B cell (primary cell): Measurements from ENCODE around the gene ACOX2. TPM values are rescaled to one million over a fixed set of nuclear protein-coding genes. Genes with fewer than 3 reads are reported as not detected.

Experiments
- ATAC-seq: fragments of 200-7000 bp; cut with Tn5 transposase; one replicate; pipeline ENCODE4 v1.10.0; 2021; ENCODE audit warnings: low read depth, mild to moderate bottlenecking, moderate number of reproducible peaks, moderate library complexity
- CTCF ChIA-PET: fragments of 350-600 bp; sonication (Branson Sonifier 250); formaldehyde crosslinking; loops from one replicate; lab custom pipeline; 2021; ENCODE audit warnings: antibody characterized with exemption, inconsistent platforms; lab: Charles Lee
- POLR2A ChIA-PET: fragments of 350-600 bp; sonication (Branson Sonifier 250); formaldehyde crosslinking; loops from one replicate; lab custom pipeline; 2021; ENCODE audit warnings: antibody characterized with exemption; lab: Charles Lee
- DNase-seq: peaks from one replicate; pipeline ENCODE4 v3.0.0; 2013
- H2AFZ ChIP-seq: 2 replicates; pipeline ENCODE4 v1.6.1; 2012; ENCODE audit warnings: mild to moderate bottlenecking, low read depth, low read length; ENCODE audit not compliant: insufficient read depth, poor library complexity, severe bottlenecking
- H3K27ac ChIP-seq, 2 donors: 1 replicate in 1 of 2; 2 replicates in 1 of 2; pipeline ENCODE4 v1.5.1; 2012 to 2013; ENCODE audit warnings: low read length in 2 of 2, mild to moderate bottlenecking in 2 of 2, moderate library complexity in 1 of 2
- H3K27me3 ChIP-seq, 4 experiments: fragments of 200-600 bp in 1 of 4; sonication (generic) in 1 of 4; replicated peaks in 1 of 4; 1 replicate in 2 of 4; 2 replicates in 2 of 4; pipeline versions ENCODE4 v1.6.1 to v1.7.0; 2013 to 2016; ENCODE audit warnings: low read length in 3 of 4, mild to moderate bottlenecking in 2 of 4, mixed read lengths in 1 of 4, moderate library complexity in 1 of 4; ENCODE audit not compliant: insufficient read depth in 4 of 4, control insufficient read depth in 3 of 4; ENCODE audit errors: control extremely low read depth in 1 of 4
- H3K36me3 ChIP-seq, 2 experiments: replicated peaks in 1 of 2; 1 replicate in 1 of 2; 2 replicates in 1 of 2; pipeline versions ENCODE4 v1.6.1 to v1.7.1; 2013; ENCODE audit warnings: low read length in 1 of 2; ENCODE audit not compliant: insufficient read depth in 2 of 2, control insufficient read depth in 1 of 2; ENCODE audit errors: control extremely low read depth in 1 of 2, extremely low read depth in 1 of 2
- H3K4me1 ChIP-seq, 2 donors: fragments of 200-600 bp in 1 of 2; sonication (generic) in 1 of 2; 1 replicate in 1 of 2; 2 replicates in 1 of 2; pipeline versions ENCODE4 v1.5.1 to v1.6.1; 2013 to 2017; ENCODE audit warnings: low read length in 2 of 2; ENCODE audit not compliant: control insufficient read depth in 2 of 2, insufficient read depth in 2 of 2
- H3K4me2 ChIP-seq: replicated peaks from 2 replicates; pipeline ENCODE3; 2012; ENCODE audit warnings: mild to moderate bottlenecking, low read depth, low read length; ENCODE audit not compliant: poor library complexity, severe bottlenecking
- H3K4me3 ChIP-seq, 5 experiments: fragments of 200-600 bp in 1 of 5; sonication (generic) in 1 of 5; 1 replicate in 3 of 5; 2 replicates in 2 of 5; pipeline versions ENCODE4 v1.5.1 to v1.7.0; 2011 to 2016; ENCODE audit warnings: low read length in 4 of 5, mild to moderate bottlenecking in 4 of 5, low read depth in 2 of 5, control low read depth in 1 of 5, moderate library complexity in 1 of 5; ENCODE audit not compliant: insufficient read depth in 1 of 5; ENCODE audit errors: control extremely low read depth in 1 of 5, extremely low read depth in 1 of 5
- H3K79me2 ChIP-seq: fragments of 200-600 bp; sonication (generic); one replicate; pipeline ENCODE4 v1.6.0; 2016; ENCODE audit warnings: low read length; ENCODE audit not compliant: control insufficient read depth, insufficient read depth
- H3K9ac ChIP-seq: fragments of 200-600 bp; sonication (generic); 2 replicates; pipeline ENCODE4 v1.6.1; 2017; ENCODE audit warnings: mild to moderate bottlenecking, low read length, moderate library complexity
- H3K9me3 ChIP-seq, 3 donors: one replicate each; pipeline versions ENCODE4 v1.6.1 to v1.7.1; 2013; ENCODE audit warnings: low read length in 2 of 3; ENCODE audit not compliant: control insufficient read depth in 2 of 3, insufficient read depth in 1 of 3; ENCODE audit errors: control extremely low read depth in 1 of 3
- H4K20me1 ChIP-seq: 2 replicates; pipeline ENCODE4 v1.6.0; 2012; ENCODE audit warnings: mild to moderate bottlenecking, low read length; ENCODE audit not compliant: insufficient read depth, control insufficient read depth, poor library complexity, severe bottlenecking
- H3K27ac Mint-ChIP-seq: one replicate; pipeline ENCODE4 v1.8.0; 2021; ENCODE audit warnings: mixed read lengths
- H3K27me3 Mint-ChIP-seq: one replicate; pipeline ENCODE4 v1.8.0; 2021; ENCODE audit warnings: mixed read lengths
- H3K4me1 Mint-ChIP-seq: one replicate; pipeline ENCODE4 v1.8.0; 2021; ENCODE audit warnings: mixed read lengths
- H3K4me3 Mint-ChIP-seq: one replicate; pipeline ENCODE4 v1.8.0; 2021; ENCODE audit warnings: mixed read lengths
- H3K9me3 Mint-ChIP-seq: one replicate; pipeline ENCODE4 v1.8.0; 2022; ENCODE audit warnings: mixed read lengths; ENCODE audit not compliant: insufficient read depth
- CTCF ChIP-seq: fragments of 200-600 bp; IDR thresholded peaks from one replicate; pipeline ENCODE4 v1.8.0; 2022; ENCODE audit warnings: antibody characterized with exemption, mild to moderate bottlenecking
- EZH2 ChIP-seq: IDR thresholded peaks from 2 replicates; pipeline ENCODE4 v1.6.1; 2012; ENCODE audit warnings: borderline replicate concordance, low read depth, mild to moderate bottlenecking, moderate library complexity, low read length; ENCODE audit not compliant: insufficient read depth, poor library complexity, severe bottlenecking
- WGBS: methylation state at CpG from one replicate; pipeline ENCODE4 v1.1.5; 2013; ENCODE audit warnings: missing lambda C conversion rate; ENCODE audit not compliant: insufficient coverage; 5-methylcytosine and 5-hydroxymethylcytosine counted together
- intact Hi-C: fragments of 100-400 bp; cut with micrococcal nuclease; formaldehyde crosslinking; loops from one replicate; pipeline ENCODE4 v1.10.0; 2022
- polyA plus RNA-seq: library from polyadenylated mRNA; depleted of rRNA; stranded (reverse); fragments of >200 nt; gene quantifications from 2 replicates; pipeline ENCODE4 v1.2.3, GENCODE V29; 2012
- total RNA-seq, 2 donors: library from RNA; stranded (reverse); fragments of 120-200 nt in 1 of 2; gene quantifications; 1 replicate in 1 of 2; 2 replicates in 1 of 2; pipeline versions ENCODE4 v1.2.3 to v1.2.4, GENCODE V29; 2013 to 2022

Gene ACOX2
- total and polyA plus RNA-seq, 2 donors (not counting 1 experiment from before 2014, with no cell fraction given), result not detected

GRCh38 chr3:58487140-58487886 is 49.7 kb downstream of the ACOX2 start:
- H3K27me3 ChIP-seq, result no peaks in the 10 kb centered on the region
- Mint-ChIP-seq H3K27ac (no peak overlapping the region), H3K27me3 (peaks cover 5% of the 10 kb centered on the region), H3K4me1 (peaks cover 26% of the 10 kb centered on the region), H3K4me3 (no peak overlapping the region), H3K9me3 (no peaks in the 10 kb centered on the region)
- ATAC-seq (no peak), DNase-seq (no peak)
- no peaks in the 10 kb centered on the region for H4K20me1 ChIP-seq
- 91% methylated on average over 13 of the region's 18 CpGs for WGBS
- POLR2A ChIA-PET, result no interaction called here
- no peak overlapping the region for H2AFZ ChIP-seq
- intact Hi-C loops, result no loop called here
- H3K4me2 ChIP-seq, result no peak overlapping the region
- H3K79me2 ChIP-seq, result no peaks in the 10 kb centered on the region
- TF ChIP-seq CTCF (no peak), EZH2 (no peak)
- H3K9me3 ChIP-seq, result no peaks in the 10 kb centered on the region
- H3K27ac ChIP-seq, result no peak overlapping the region
- peaks cover 11 to 19% of the 10 kb centered on the region in 2 donors for H3K4me1 ChIP-seq
- no peaks in the 10 kb centered on the region for H3K36me3 ChIP-seq
- no peak overlapping the region for H3K4me3 ChIP-seq
- CTCF ChIA-PET, result interaction anchor here (1.4 kb wide), 1 partner anchor 170 kb away, joined by 3 read pairs; no protein-coding TSS in a partner anchor
- H3K9ac ChIP-seq, result no peak overlapping the region

DNA sequence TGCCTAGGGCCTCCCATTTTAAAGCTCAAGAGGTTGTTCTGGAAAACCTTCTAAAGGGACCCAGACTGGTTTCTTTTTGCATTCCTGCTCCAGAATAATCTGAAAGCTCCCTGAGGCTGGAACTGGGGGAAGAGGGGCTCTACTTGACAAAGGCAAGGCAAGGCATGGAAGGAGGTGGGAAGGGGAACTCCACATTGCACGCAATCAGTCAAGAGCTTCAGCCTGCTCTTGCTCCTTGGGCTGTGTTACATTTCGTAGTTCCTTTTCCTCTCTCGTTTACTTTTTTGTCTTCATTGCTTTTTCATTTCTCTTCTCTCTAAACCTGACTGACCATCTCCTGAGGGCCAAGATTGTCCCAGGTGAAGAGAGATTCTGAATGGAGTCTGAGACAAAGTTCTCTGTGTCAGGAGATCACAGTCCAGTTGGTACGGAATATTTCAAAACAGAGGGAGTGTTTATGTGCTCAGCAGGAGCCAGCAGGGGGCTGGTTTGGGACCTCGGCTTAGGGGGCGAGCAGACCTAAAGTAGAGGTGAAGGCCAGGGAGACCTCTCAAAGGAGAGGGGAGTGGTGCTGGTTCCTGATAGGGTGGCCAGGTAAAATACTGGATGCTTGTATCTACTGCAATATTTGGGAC is 51.1 kb downstream of the ACOX2 start:
- no peaks in the 10 kb centered on the region for H3K9me3 Mint-ChIP-seq
- H3K4me2 ChIP-seq, result no peak overlapping the region
- no peak overlapping the region for H3K27ac Mint-ChIP-seq
- H3K4me1 Mint-ChIP-seq, result peaks cover 23% of the 10 kb centered on the region
- no peak overlapping the region for H3K9ac ChIP-seq
- H2AFZ ChIP-seq, result no peak overlapping the region
- ChIA-PET POLR2A (no interaction called here), CTCF (interaction anchor here (1.2 kb wide), 1 partner anchor 22 kb away, joined by 4 read pairs; no protein-coding TSS in a partner anchor)
- no peak for DNase-seq
- ATAC-seq, result no peak
- no peaks in the 10 kb centered on the region for H3K79me2 ChIP-seq
- no peak overlapping the region for H3K27ac ChIP-seq
- peaks cover 8 to 11% of the 10 kb centered on the region in 2 donors for H3K4me1 ChIP-seq
- no peaks in the 10 kb centered on the region for H3K9me3 ChIP-seq
- H3K36me3 ChIP-seq, result no peaks in the 10 kb centered on the region
- no peaks in the 10 kb centered on the region for H4K20me1 ChIP-seq
- TF ChIP-seq CTCF (no peak), EZH2 (no peak)
- 93% methylated on average over 3 of the region's 6 CpGs for WGBS
- H3K27me3 ChIP-seq, result no peaks in the 10 kb centered on the region
- H3K4me3 ChIP-seq, result no peak overlapping the region
- no peak overlapping the region for H3K4me3 Mint-ChIP-seq
- H3K27me3 Mint-ChIP-seq, result peaks cover 5% of the 10 kb centered on the region
- intact Hi-C loops, result no loop called here
